ENCODE data around the gene TBC1D2. TPM values are rescaled to one million over a fixed set of nuclear protein-coding genes. Genes with fewer than 3 reads are reported as not detected.

The TBC1D2 gene
- total and polyA plus RNA-seq, 2 of the 13 experiments (the other 11 are each of a cell fraction or from before 2014, with no cell fraction given): 2.0 to 2.8 TPM

GRCh38 chr9:98168153-98168780, 87.2 kb downstream of the TBC1D2 start (continued):
- TF ChIP-seq PRDM10 (CRISPR knock-in tag; IDR thresholded peaks at IDR 0.05; ENCODE audit: low read depth) (no peak), HIVEP1 (CRISPR knock-in tag; IDR thresholded peaks at IDR 0.05) (no peak), AKNA (CRISPR knock-in tag; IDR thresholded peaks at IDR 0.05; ENCODE audit: borderline replicate concordance) (no peak), PHF20 (CRISPR knock-in tag; IDR thresholded peaks at IDR 0.05) (no peak), ZNF777 (CRISPR knock-in tag; IDR thresholded peaks at IDR 0.05) (no peak)

All from HepG2 (cell line).